ENCODE results near the gene CLCN4. TPM values are rescaled to one million over a fixed set of nuclear protein-coding genes. Genes with fewer than 3 reads are reported as not detected.

CLCN4 gene
- polyA plus RNA-seq, 3 donors: 0.27 to 1.9 (median 1.3) TPM

- Histone ChIP-seq H3K9ac (ENCODE audit: insufficient read depth, low read length, poor library complexity, severe bottlenecking) (no peak overlapping the region), H3K4me3 (replicated peaks in 1 of 3; ENCODE audit: low read depth in 2 of 3, low read length in 3 of 3) (peak overlapping the region in 1 of 3 experiments; percentile 51), H3K9me3 (replicated peaks in 1 of 2; ENCODE audit: control insufficient read depth in 1 of 2, insufficient read depth in 1 of 2, low read length in 2 of 2) (no peaks in the 10 kb centered on the region), H3K4me2 (replicated peaks; ENCODE audit: extremely low read depth, low read length, poor library complexity, severe bottlenecking) (peak overlapping the region; percentile 37), H4K20me1 (ENCODE audit: insufficient read depth, low read length) (no peaks in the 10 kb centered on the region), H3K4me1 (ENCODE audit: control insufficient read depth in 1 of 2, insufficient read depth in 2 of 2, low read length in 2 of 2) (peaks cover 19 to 25% of the 10 kb centered on the region in 2 donors), H3K36me3 (replicated peaks in 1 of 2; ENCODE audit: control insufficient read depth in 1 of 2, insufficient read depth in 2 of 2, low read length in 2 of 2) (no peaks in the 10 kb centered on the region), H3K27me3 (ENCODE audit: control insufficient read depth in 2 of 2, insufficient read depth in 2 of 2, low read length in 2 of 2) (peaks cover 0 to 2% of the 10 kb centered on the region in 2 donors), H3K79me2 (ENCODE audit: insufficient read depth, low read length) (no peaks in the 10 kb centered on the region), H2AFZ (ENCODE audit: insufficient read depth, low read depth, low read length, poor library complexity, severe bottlenecking) (peak overlapping the region; percentile 57), H3K27ac (ENCODE audit: low read depth in 1 of 2, low read length in 2 of 2) (peak overlapping the region; percentile 3 to 40)
- Mint-ChIP-seq H3K27me3 (ENCODE audit: low read depth in 3 of 3) (peaks cover 2 to 11% (median 3%) of the 10 kb centered on the region in 3 donors), H3K4me1 (peaks cover 17% of the 10 kb centered on the region), H3K4me3 (peak overlapping the region; percentile 48 to 62), H3K27ac (peak overlapping the region in 6 of 7 donors; percentile 38 to 76 (median 58)), H3K36me3 (peaks cover 2 to 5% of the 10 kb centered on the region in 2 donors), H3K9me3 (peaks cover 0 to 2% (median 0%) of the 10 kb centered on the region in 7 donors)
- peak in 2 of 3 donors; percentile 19 to 37 for DNase-seq
- intact Hi-C loops (cut with micrococcal nuclease): no loop called here
- WGBS (ENCODE audit: insufficient coverage): 56% methylated on average over 5 of the region's 16 CpGs
- no peak for TF ChIP-seq CTCF (IDR thresholded peaks at IDR 0.05)
Observed at GRCh38 chrX:10176121-10177003, 19.6 kb downstream of the CLCN4 start.

- H3K27me3 ChIP-seq (ENCODE audit: control insufficient read depth in 2 of 2, insufficient read depth in 2 of 2, low read length in 2 of 2): peaks cover 0 to 5% of the 10 kb centered on the region in 2 donors
- no peaks in the 10 kb centered on the region for H3K9me3 ChIP-seq (replicated peaks in 1 of 2; ENCODE audit: control insufficient read depth in 1 of 2, insufficient read depth in 1 of 2, low read length in 2 of 2)
- H3K4me1 ChIP-seq (ENCODE audit: control insufficient read depth in 1 of 2, insufficient read depth in 2 of 2, low read length in 2 of 2): peaks cover 12 to 18% of the 10 kb centered on the region in 2 donors
- no peaks in the 10 kb centered on the region for H3K79me2 ChIP-seq (ENCODE audit: insufficient read depth, low read length)
- no peak overlapping the region for H3K27ac ChIP-seq (ENCODE audit: low read depth in 1 of 2, low read length in 2 of 2)
- H3K4me3 ChIP-seq (replicated peaks in 1 of 3; ENCODE audit: low read depth in 2 of 3, low read length in 3 of 3): no peak overlapping the region
- no peaks in the 10 kb centered on the region for H3K36me3 ChIP-seq (replicated peaks in 1 of 2; ENCODE audit: control insufficient read depth in 1 of 2, insufficient read depth in 2 of 2, low read length in 2 of 2)
- TF ChIP-seq CTCF (IDR thresholded peaks at IDR 0.05): no peak
- WGBS (ENCODE audit: insufficient coverage): no CpG with 5 or more reads among the region's 7 CpGs
- intact Hi-C loops (cut with micrococcal nuclease): no loop called here
- peaks cover 11% of the 10 kb centered on the region for H3K4me1 Mint-ChIP-seq
- H3K4me2 ChIP-seq (replicated peaks; ENCODE audit: extremely low read depth, low read length, poor library complexity, severe bottlenecking): no peak overlapping the region
- no peak overlapping the region for H3K9ac ChIP-seq (ENCODE audit: insufficient read depth, low read length, poor library complexity, severe bottlenecking)
- H3K27me3 Mint-ChIP-seq (ENCODE audit: low read depth in 3 of 3): peaks cover 2 to 12% (median 3%) of the 10 kb centered on the region in 3 donors
- no peak overlapping the region for H3K4me3 Mint-ChIP-seq
- H2AFZ ChIP-seq (ENCODE audit: insufficient read depth, low read depth, low read length, poor library complexity, severe bottlenecking): no peak overlapping the region
- peaks cover 2 to 5% of the 10 kb centered on the region in 2 donors for H3K36me3 Mint-ChIP-seq
- H3K27ac Mint-ChIP-seq: peak overlapping the region in 1 of 7 donors; percentile 74
- DNase-seq: no peak
- peaks cover 0 to 3% (median 0%) of the 10 kb centered on the region in 7 donors for H3K9me3 Mint-ChIP-seq
- H4K20me1 ChIP-seq (ENCODE audit: insufficient read depth, low read length): no peaks in the 10 kb centered on the region
Observed at GRCh38 chrX:10177004-10177396, 20.2 kb downstream of the CLCN4 start.
